NCI-H1417 (cell line): Measurements from ENCODE around the gene ATP10A.

Source experiments
- DNase-seq, 3 experiments: peaks; one replicate each; lab custom pipeline; 2025; lab: John Stamatoyannopoulos, UW

Gene ATP10A

GRCh38 chr15:25829073-25829472 is 34.1 kb downstream of the ATP10A start:
- DNase-seq = no peak

GRCh38 chr15:25825207-25825606 is 37.9 kb downstream of the ATP10A start:
- DNase-seq = no peak

GRCh38 chr15:25824618-25825017 is 38.5 kb downstream of the ATP10A start:
- DNase-seq = no peak

- DNase-seq = no peak
Measured at GRCh38 chr15:25812845-25813244, 50.3 kb downstream of the ATP10A start.

GRCh38 chr15:25812073-25812472 is 51.1 kb downstream of the ATP10A start:
- DNase-seq = no peak

GRCh38 chr15:25811481-25811906 is 51.6 kb downstream of the ATP10A start:
- DNase-seq = no peak

GRCh38 chr15:25810631-25811091 is 52.5 kb downstream of the ATP10A start:
- no peak for DNase-seq

GRCh38 chr15:25810154-25810553 is 53.0 kb downstream of the ATP10A start:
- DNase-seq = no peak

- no peak for DNase-seq
Measured at GRCh38 chr15:25807063-25807462, 56.1 kb downstream of the ATP10A start.

GRCh38 chr15:25805031-25805430 is 58.1 kb downstream of the ATP10A start:
- no peak for DNase-seq

- DNase-seq = no peak
Measured at GRCh38 chr15:25804451-25804850, 58.7 kb downstream of the ATP10A start.

- no peak for DNase-seq
Measured at GRCh38 chr15:25803541-25803940, 59.6 kb downstream of the ATP10A start.

- no peak for DNase-seq
Measured at GRCh38 chr15:25803036-25803435, 60.1 kb downstream of the ATP10A start.

GRCh38 chr15:25802285-25802830 is 60.8 kb downstream of the ATP10A start:
- no peak for DNase-seq

- no peak for DNase-seq
Measured at GRCh38 chr15:25801586-25802284, 61.4 kb downstream of the ATP10A start.

- no peak for DNase-seq
Measured at GRCh38 chr15:25800761-25801515, 62.2 kb downstream of the ATP10A start.

- DNase-seq = no peak
Measured at GRCh38 chr15:25799906-25800700, 63.0 kb downstream of the ATP10A start.

GRCh38 chr15:25797936-25798901 is 64.9 kb downstream of the ATP10A start:
- DNase-seq = no peak

GRCh38 chr15:25797511-25797935 is 65.6 kb downstream of the ATP10A start:
- DNase-seq = no peak

GRCh38 chr15:25797035-25797434 is 66.1 kb downstream of the ATP10A start:
- DNase-seq = no peak

- DNase-seq = no peak
Measured at GRCh38 chr15:25796395-25796794, 66.7 kb downstream of the ATP10A start.
